Measurements from ENCODE around the gene LAMTOR4.

LAMTOR4 gene

DNA sequence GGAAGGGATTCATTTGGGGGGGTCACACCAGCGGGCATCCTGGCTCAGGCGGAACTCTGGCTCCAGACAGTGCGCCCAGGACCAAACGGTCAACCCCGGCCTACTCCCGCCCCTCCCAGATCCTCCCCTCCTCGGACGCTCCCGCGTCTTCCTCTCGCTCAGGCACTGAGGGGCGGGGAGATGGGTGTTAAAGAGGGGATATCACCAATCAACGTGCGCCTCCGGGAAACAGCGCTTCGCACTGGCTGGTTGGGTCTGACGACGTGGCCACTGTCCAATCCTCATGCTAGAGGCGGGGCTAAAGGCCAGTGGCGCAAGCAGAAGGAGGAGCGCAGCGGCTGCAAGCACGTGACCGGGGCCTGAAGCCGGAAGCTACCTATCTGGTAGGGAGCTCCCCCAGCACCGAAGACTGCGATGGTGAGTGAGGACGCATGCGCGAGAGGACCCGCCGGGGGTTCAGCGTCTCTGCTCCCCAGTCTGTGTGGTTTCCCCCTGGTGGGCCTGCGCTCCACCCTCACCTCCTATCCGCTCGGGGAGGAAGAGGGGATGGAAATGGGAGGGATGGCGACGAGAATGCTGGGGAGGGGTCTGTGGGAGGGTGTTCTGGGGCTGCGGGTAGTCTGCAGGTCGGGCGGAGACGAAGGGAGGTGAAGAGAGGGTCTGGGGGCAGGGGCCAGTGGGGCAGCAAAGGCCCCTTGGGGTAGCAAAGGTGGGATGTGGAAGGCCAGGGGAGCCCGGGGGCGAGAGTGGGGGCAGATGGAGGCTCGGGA is at the start of gene LAMTOR4:
Gene LAMTOR4, plus strand, starts transcription at position 360 of the 770 bp plus-strand sequence. Its CDS starts 55 bp downstream, at position 415.
- peak; percentile 91 to 97 for DNase-seq (ENCODE audit: low read depth in 2 of 2)

- DNase-seq (ENCODE audit: low read depth in 2 of 2), result no peak
These were observed 49.3 kb upstream of the LAMTOR4 start for GRCh38 chr7:100099452-100099851.

- DNase-seq (ENCODE audit: low read depth in 2 of 2), result peak; percentile 77 to 79
These were observed 48.2 kb upstream of the LAMTOR4 start for GRCh38 chr7:100100420-100101015.

- peak; percentile 95 to 97 for DNase-seq (ENCODE audit: low read depth in 2 of 2)
These were observed 47.5 kb upstream of the LAMTOR4 start, which contains the start of the genes AP4M1 and MCM7 for GRCh38 chr7:100101016-100101862. Gene AP4M1 (plus strand): TSS chr7:100101643. CDS start chr7:100101715, 72 bp downstream. Gene MCM7 (minus strand): TSS chr7:100101397. CDS start chr7:100101294, 103 bp downstream.

DNA sequence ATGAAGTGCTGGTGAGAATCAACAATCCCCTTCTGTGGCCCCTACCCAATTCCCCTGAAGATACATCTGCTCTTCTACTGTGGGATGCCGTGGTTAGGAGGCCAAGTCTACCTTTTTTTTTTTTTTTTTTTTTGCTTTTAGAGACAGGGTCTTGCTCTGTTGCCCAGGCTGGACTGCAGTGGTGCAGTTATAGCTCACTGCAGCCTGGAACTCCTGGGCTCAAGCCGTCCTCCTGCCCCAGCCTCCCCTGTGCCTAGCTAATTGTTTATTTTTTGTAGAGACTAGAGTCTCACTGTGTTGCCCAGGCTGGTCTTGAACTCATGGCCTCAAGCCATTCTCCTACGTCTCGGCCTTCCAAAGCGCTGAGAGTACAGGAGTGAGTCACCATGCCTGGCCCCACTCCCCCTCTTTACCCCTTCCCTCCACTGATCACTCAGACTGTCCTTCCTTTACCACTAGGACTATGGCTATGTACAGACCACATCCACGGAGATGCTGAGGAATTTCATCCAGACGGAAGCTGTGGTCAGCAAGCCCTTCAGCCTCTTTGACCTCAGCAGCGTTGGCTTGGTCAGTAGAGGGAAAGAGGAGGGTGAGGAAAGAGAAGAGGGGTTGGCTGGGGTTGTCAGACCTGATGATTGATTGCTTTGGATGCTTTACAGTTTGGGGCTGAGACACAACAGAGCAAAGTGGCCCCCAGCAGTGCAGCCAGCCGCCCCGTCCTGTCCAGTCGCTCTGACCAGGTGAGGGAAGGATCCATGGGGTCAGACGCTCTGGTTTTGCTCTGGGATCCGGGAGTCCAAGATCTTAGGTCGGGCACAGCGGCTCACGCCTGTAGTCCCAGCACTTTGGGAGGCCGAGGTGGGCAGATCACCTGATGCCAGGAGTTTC is 45.5 kb upstream of the LAMTOR4 start:
- DNase-seq (ENCODE audit: low read depth in 2 of 2), result no peak

GRCh38 chr7:100105534-100105933 is 43.2 kb upstream of the LAMTOR4 start:
- no peak for DNase-seq (ENCODE audit: low read depth in 2 of 2)

DNA sequence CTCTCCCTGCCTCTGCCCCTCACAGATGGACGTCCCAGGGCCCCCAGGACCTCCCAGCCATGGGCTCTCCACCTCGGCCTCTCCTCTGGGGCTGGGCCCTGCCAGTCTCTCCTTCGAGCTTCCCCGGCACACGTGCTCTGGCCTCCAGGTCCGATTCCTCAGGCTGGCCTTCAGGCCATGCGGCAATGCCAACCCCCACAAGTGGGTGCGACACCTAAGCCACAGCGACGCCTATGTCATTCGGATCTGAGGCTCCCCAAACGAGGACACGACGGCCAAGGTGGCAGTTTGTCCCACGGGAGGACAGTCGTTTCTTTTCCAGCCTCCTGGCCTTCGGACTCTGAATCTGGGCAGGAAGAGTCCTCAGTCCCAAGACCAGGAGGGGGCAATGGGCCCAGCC is 42.1 kb upstream of the LAMTOR4 start:
- no peak for DNase-seq (ENCODE audit: low read depth in 2 of 2)

- no peak for DNase-seq (ENCODE audit: low read depth in 2 of 2)
These were observed 41.5 kb upstream of the LAMTOR4 start for GRCh38 chr7:100107125-100107737.

DNA sequence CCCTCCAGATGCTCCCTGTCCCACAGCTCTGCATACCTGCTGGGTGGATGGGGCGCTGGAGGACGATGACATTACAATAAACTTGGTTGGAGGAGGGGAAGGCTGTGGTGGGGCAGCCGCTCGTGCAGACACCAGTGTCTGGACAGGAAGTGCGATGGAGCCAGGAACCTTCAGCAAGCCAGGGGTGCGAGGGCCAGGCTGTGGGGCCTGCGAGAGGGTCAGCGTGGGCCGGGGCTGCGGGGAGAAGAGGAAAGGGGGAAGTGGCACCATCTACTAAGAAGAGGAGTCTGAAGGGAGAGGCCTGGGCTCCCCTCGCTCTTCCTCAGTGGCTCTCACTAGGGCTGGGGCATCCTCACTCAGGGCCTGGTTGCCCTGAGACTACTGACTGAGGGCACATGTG is 40.8 kb upstream of the LAMTOR4 start:
- DNase-seq (ENCODE audit: low read depth in 2 of 2), result no peak

- DNase-seq (ENCODE audit: low read depth in 2 of 2), result no peak
These were observed 39.1 kb upstream of the LAMTOR4 start for GRCh38 chr7:100109521-100110163.

- no peak for DNase-seq (ENCODE audit: low read depth in 2 of 2)
These were observed 37.6 kb upstream of the LAMTOR4 start for GRCh38 chr7:100111156-100111555.

DNA sequence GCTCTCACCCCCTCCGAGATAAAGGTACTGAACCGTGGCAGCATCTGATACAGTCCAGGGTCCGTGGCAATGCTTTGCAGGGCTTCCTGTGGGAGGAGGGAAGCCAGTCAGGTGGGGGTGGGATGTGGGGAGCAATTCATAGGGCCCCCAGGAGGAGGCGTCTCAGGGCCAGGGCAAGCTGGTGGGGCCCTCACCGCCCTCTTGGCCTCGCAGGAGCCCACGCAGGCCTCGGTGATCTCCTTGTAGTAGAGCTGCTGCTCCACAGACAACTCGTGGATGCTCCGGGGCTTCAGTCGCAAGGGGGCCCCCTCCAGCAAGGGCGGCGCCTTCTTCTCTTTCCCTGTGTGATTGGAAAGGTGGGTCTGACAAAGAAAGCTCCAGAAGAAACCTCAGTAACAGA is 36.8 kb upstream of the LAMTOR4 start:
- DNase-seq (ENCODE audit: low read depth in 2 of 2), result no peak

GRCh38 chr7:100115026-100115425 is 33.7 kb upstream of the LAMTOR4 start:
- no peak for DNase-seq (ENCODE audit: low read depth in 2 of 2)

- no peak for DNase-seq (ENCODE audit: low read depth in 2 of 2)
These were observed 30.2 kb upstream of the LAMTOR4 start for GRCh38 chr7:100118388-100119071.

GRCh38 chr7:100119072-100119969 is 29.4 kb upstream of the LAMTOR4 start, which contains the start of the genes CNPY4 and TAF6:
Gene CNPY4 (plus strand): TSS chr7:100119634. CDS start chr7:100119745, 111 bp downstream.
Gene TAF6 (minus strand): TSS chr7:100119358. CDS start chr7:100114209, 5,149 bp downstream.
- DNase-seq (ENCODE audit: low read depth in 2 of 2), result peak; percentile 91 to 95

GRCh38 chr7:100119970-100120732 is 28.6 kb upstream of the LAMTOR4 start:
- peak; percentile 54 to 59 for DNase-seq (ENCODE audit: low read depth in 2 of 2)

DNA sequence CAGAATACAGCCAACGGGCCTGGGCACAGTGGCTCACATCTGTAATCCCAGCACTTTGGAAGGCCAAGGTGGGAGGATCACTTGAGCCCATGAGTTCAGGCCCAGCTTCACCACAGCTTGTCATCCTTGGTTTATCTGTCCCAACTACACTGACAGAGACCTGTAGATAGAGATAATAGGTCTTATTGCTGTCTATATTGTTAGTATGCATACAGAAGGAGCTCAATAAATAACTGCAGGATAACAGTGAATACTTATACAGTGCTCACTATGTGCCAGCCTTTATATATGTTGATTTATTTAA is 28.0 kb upstream of the LAMTOR4 start:
- DNase-seq (ENCODE audit: low read depth in 2 of 2), result no peak

- DNase-seq (ENCODE audit: low read depth in 2 of 2), result no peak
These were observed 26.7 kb upstream of the LAMTOR4 start for GRCh38 chr7:100122067-100122466.

Measured in stimulated activated CD4-positive, alpha-beta T cell treated with anti-CD3 and anti-CD28 coated beads, Interleukin-12 subunit alpha, Interleukin-12 subunit beta, amount 100 ng/mL, for 24 hours (primary cell).